ENCODE measurements around the gene MFAP4. TPM values are rescaled to one million over a fixed set of nuclear protein-coding genes. Genes with fewer than 3 reads are reported as not detected.

The MFAP4 gene
- total and polyA plus RNA-seq, 7 donors, result 5.8 to 44.5 (median 8.9) TPM

GRCh38 chr17:19368229-19368628, 18.8 kb downstream of the MFAP4 start:
- TF ChIP-seq CTCF (IDR thresholded peaks at IDR 0.05), result no peak
- H3K4me1 ChIP-seq, result no peaks in the 10 kb centered on the region
- H3K4me3 ChIP-seq, result no peak overlapping the region
- 82 to 94% (median 84%) methylated on average over 4 of the region's 4 CpGs for WGBS, 3 donors
- H3K9me3 ChIP-seq, result no peaks in the 10 kb centered on the region
- intact Hi-C loops (cut with DNase I), result loop anchor here in 1 of 2 donors (10.0 kb wide), 1 partner anchor 397 kb away; no protein-coding TSS in a partner anchor
- ATAC-seq, result no peak
- H3K36me3 ChIP-seq (ENCODE audit: insufficient read depth in 1 of 2, low read depth in 1 of 2), result no peaks in the 10 kb centered on the region
- no peak overlapping the region for H3K27ac ChIP-seq
- DNase-seq, result no peak
- no peaks in the 10 kb centered on the region for H3K27me3 ChIP-seq (ENCODE audit: insufficient read depth in 3 of 3, low read length in 2 of 3)

- no peak for TF ChIP-seq CTCF (IDR thresholded peaks at IDR 0.05)
- DNase-seq, result no peak
These were observed 20.4 kb downstream of the MFAP4 start for GRCh38 chr17:19366637-19366972.

GRCh38 chr17:19365833-19366636, 21.0 kb downstream of the MFAP4 start:
- intact Hi-C loops (cut with DNase I), result loop anchor here in 1 of 2 donors (10.0 kb wide), 1 partner anchor 399 kb away; no protein-coding TSS in a partner anchor
- WGBS, 3 donors, result 88 to 92% (median 91%) methylated on average over 9 of the region's 9 CpGs
- Histone ChIP-seq H3K4me3 (no peak overlapping the region), H3K9me3 (no peaks in the 10 kb centered on the region), H3K4me1 (no peaks in the 10 kb centered on the region), H3K27ac (no peak overlapping the region), H3K36me3 (ENCODE audit: insufficient read depth in 1 of 2, low read depth in 1 of 2) (no peaks in the 10 kb centered on the region), H3K27me3 (ENCODE audit: insufficient read depth in 3 of 3, low read length in 2 of 3) (no peaks in the 10 kb centered on the region)
- DNase-seq (no peak), ATAC-seq (no peak)
- no peak for TF ChIP-seq CTCF (IDR thresholded peaks at IDR 0.05)

More at GRCh38 chr17:19366637-19366972, 20.4 kb downstream of the MFAP4 start:
- Histone ChIP-seq H3K4me1 (no peaks in the 10 kb centered on the region), H3K36me3 (ENCODE audit: insufficient read depth in 1 of 2, low read depth in 1 of 2) (no peaks in the 10 kb centered on the region), H3K27ac (no peak overlapping the region), H3K9me3 (no peaks in the 10 kb centered on the region), H3K4me3 (no peak overlapping the region), H3K27me3 (ENCODE audit: insufficient read depth in 3 of 3, low read length in 2 of 3) (no peaks in the 10 kb centered on the region)
- no peak for ATAC-seq
- 86 to 90% (median 87%) methylated on average over 5 of the region's 5 CpGs for WGBS, 3 donors
- intact Hi-C loops (cut with DNase I), result loop anchor here in 1 of 2 donors (10.0 kb wide), 1 partner anchor 398 kb away; no protein-coding TSS in a partner anchor

GRCh38 chr17:19365499-19365817, 21.5 kb downstream of the MFAP4 start:
- intact Hi-C loops (cut with DNase I), result loop anchor here in 1 of 2 donors (10.0 kb wide), 1 partner anchor 399 kb away; no protein-coding TSS in a partner anchor
- 75 to 96% (median 79%) methylated on average over 4 of the region's 4 CpGs for WGBS, 3 donors

More at GRCh38 chr17:19365499-19365817, 21.5 kb downstream of the MFAP4 start:
- no peak overlapping the region for H3K4me3 ChIP-seq
- no peaks in the 10 kb centered on the region for H3K27me3 ChIP-seq (ENCODE audit: insufficient read depth in 3 of 3, low read length in 2 of 3)
- no peak for TF ChIP-seq CTCF (IDR thresholded peaks at IDR 0.05)
- no peaks in the 10 kb centered on the region for H3K9me3 ChIP-seq
- H3K27ac ChIP-seq, result no peak overlapping the region
- H3K4me1 ChIP-seq, result no peaks in the 10 kb centered on the region
- DNase-seq (no peak), ATAC-seq (no peak)
- H3K36me3 ChIP-seq (ENCODE audit: insufficient read depth in 1 of 2, low read depth in 1 of 2), result no peaks in the 10 kb centered on the region

All from psoas muscle (tissue), 8 donors.